Measurements from ENCODE around the gene SALL2.

Gene SALL2

GRCh38 chr14:21476523-21476924 lies 49.6 kb downstream of the SALL2 start:
- DNase-seq, result no peak

GRCh38 chr14:21475767-21476522 lies 50.2 kb downstream of the SALL2 start:
- DNase-seq, result no peak

Data from DMS79 (cell line).